Activated naive CD4-positive, alpha-beta T cell treated with anti-CD3 and anti-CD28 coated beads, Interleukin-2, amount 50 U/mL, for 24 hours (primary cell): ENCODE measurements around the gene BNIP3.
"Not testable (repeated sequence)": the region's sequence is repeated elsewhere in the genome, so short reads cannot be mapped to it uniquely, and the experiment has no call there.

Source experiments
- H3K27ac Mint-ChIP-seq: one replicate; pipeline ENCODE4 v1.8.0; 2021; ENCODE audit warnings: mild to moderate bottlenecking, mixed read lengths
- H3K27me3 Mint-ChIP-seq: one replicate; pipeline ENCODE4 v1.8.0; 2021; ENCODE audit warnings: mixed read lengths
- H3K36me3 Mint-ChIP-seq: one replicate; pipeline ENCODE4 v1.8.0; 2021; ENCODE audit warnings: mixed read lengths
- H3K4me1 Mint-ChIP-seq: one replicate; pipeline ENCODE4 v1.8.0; 2021; ENCODE audit warnings: mixed read lengths
- H3K4me3 Mint-ChIP-seq: one replicate; pipeline ENCODE4 v1.8.0; 2021; ENCODE audit warnings: mild to moderate bottlenecking, mixed read lengths
- H3K9me3 Mint-ChIP-seq: one replicate; pipeline ENCODE4 v1.8.0; 2021; ENCODE audit warnings: mixed read lengths

Gene BNIP3

DNA sequence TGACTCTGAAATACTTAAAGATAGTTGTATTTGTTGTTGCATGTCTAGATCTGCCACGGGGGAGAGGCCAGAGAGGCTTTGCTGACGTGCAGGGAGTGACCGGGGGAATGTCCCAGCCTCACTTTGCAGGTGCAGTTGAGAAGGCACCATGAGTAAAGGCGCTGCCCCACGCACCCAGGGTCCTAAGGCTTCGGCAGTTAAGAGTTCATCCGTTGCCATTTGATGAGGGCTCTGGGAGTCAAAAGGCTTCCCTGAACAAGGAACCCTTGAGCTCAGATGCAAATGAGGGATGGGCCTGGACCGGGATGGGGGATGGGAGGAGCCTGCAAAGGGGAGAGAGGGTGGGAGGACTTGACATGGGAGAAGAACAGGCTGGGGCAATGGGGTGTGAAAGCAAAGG lies 60.5 kb downstream of the BNIP3 start:
- H3K9me3 Mint-ChIP-seq = no peaks in the 10 kb centered on the region
- H3K4me1 Mint-ChIP-seq = peaks cover 82% of the 10 kb centered on the region
- H3K4me3 Mint-ChIP-seq = peak overlapping the region; percentile 30
- H3K27me3 Mint-ChIP-seq = no peaks in the 10 kb centered on the region
- peaks cover 37% of the 10 kb centered on the region for H3K36me3 Mint-ChIP-seq
- H3K27ac Mint-ChIP-seq = peak overlapping the region; percentile 83

DNA sequence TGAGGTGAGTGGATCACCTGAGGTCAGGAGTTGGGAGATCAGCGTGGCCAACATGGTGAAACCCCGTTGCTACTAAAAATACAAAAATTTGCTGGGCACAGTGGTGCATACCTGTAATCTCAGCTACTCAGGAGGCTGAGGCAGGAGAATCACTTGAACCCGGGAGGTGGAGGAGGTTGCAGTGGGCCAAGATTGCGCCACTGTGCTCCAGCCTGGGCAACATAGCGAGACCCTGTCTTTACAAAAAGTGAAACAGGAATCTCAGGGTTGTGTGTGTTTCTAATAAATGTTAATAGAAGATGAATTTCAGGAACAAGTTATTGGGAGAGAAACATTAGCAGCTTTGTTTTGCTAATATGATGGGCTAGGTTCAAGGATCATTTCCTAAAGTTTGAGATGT lies 61.0 kb downstream of the BNIP3 start:
- Mint-ChIP-seq H3K27me3 (no peaks in the 10 kb centered on the region), H3K27ac (peak overlapping the region; percentile 69), H3K4me1 (peaks cover 82% of the 10 kb centered on the region), H3K4me3 (peak overlapping the region; percentile 30), H3K9me3 (no peaks in the 10 kb centered on the region), H3K36me3 (peaks cover 37% of the 10 kb centered on the region)

GRCh38 chr10:131920151-131920550 lies 61.6 kb downstream of the BNIP3 start:
- Mint-ChIP-seq H3K36me3 (peaks cover 33% of the 10 kb centered on the region), H3K4me1 (peaks cover 82% of the 10 kb centered on the region), H3K4me3 (peak overlapping the region; percentile 34), H3K27me3 (no peaks in the 10 kb centered on the region), H3K9me3 (no peaks in the 10 kb centered on the region), H3K27ac (peak overlapping the region; percentile 83)

GRCh38 chr10:131919461-131919860 lies 62.3 kb downstream of the BNIP3 start:
- Mint-ChIP-seq H3K36me3 (peaks cover 29% of the 10 kb centered on the region), H3K4me1 (peaks cover 81% of the 10 kb centered on the region), H3K27ac (peak overlapping the region; percentile 83)
- not testable (repeated sequence) for H3K4me3 Mint-ChIP-seq, H3K27me3 Mint-ChIP-seq, H3K9me3 Mint-ChIP-seq
